GM21526 (cell line): ENCODE data around the gene GFRAL.

ENCODE experiments used
- ATAC-seq: cut with Tn5 transposase; IDR thresholded peaks from one replicate; pipeline ENCODE4 v1.9.1; 2021; ENCODE audit warnings: moderate library complexity; ENCODE audit not compliant: unreplicated experiment, low FRiP score

Gene GFRAL

DNA sequence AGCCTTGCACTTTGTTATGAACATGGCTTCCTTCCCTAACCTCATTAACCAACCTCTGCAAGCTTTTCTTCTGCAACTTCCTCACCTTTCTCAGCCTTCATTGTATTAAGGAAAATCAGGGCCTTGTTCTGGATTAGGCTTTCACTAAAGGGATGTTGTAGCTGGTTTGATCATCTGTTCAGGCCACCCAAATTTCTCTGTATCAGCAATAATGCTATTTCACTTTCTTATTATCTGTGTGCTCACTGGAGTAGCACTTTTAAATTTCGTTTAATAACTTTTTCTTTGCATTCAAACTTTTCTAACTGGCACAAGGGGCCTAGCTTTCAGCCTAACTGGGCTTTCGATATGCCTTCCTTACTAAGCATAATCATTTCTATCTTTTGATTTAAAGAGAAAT lies 96.7 kb downstream of the GFRAL start:
- no peak for ATAC-seq

DNA sequence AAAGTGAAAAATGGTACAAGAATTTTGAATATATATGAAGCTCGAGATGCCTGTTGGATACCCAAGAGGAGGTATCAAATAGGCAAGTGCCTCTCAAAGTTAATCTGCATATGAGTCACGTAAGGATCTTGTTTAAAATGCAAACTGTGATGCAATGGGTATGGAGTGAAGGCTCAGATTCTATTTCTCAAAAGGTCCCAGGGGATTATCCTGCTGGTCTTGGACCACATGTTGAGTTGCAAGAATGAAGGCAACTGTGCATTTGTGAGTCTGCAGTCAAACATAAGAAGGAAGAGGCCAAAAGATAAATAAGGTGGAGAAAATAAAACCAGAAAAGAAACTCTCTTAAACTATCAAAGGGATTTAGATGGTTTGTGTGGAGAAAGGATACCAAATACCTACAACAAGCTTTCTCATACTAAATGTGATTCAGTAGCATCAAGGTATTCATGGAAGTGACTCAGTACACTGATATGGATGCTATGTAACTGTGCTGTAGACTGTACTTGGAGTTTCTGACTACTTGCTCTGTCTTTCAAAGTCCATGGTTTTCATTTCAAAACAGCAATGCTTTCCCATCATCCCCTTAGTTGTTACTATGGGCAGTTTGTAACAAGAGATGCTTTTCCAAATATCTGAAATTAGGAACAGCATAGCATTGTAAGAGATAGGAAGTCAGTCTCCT lies 106.3 kb downstream of the GFRAL start:
- no peak for ATAC-seq

DNA sequence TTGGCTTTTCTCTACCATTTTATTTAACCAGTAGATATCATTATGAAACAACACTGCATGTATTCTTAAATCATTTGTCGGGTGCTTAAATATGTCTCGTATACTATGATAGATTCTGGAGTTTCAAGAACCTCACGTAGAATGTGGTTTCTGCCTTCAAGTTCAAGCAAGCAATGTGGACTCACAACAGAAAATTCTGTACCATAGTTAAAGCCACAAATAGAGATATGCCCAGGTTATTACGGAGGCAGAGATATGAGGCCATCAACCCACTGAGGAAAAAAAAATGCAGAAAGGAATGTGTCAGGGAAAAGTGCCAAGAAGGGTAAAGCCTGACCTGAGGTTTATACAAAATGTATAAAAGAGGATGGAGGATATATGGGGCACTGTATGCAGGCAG lies 109.9 kb downstream of the GFRAL start:
- no peak for ATAC-seq

DNA sequence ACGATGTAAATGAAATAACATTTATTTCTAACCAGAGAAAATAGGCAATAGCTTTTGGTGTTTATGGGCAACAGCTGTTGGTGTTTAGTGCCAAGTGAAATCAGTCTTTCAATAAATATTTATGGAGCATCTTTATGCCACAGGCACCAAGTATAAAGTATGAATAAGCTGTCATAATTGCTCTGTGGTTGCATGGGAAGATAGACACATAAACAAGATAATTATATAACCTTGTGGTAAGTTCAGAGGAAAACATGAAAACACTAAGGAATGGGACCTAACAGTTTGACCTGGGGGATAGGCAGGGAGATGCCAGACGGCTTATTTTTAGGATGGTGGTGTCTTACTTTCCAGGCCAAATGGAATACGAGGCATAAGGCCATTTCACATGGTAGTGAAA lies 110.9 kb downstream of the GFRAL start:
- ATAC-seq, result no peak

DNA sequence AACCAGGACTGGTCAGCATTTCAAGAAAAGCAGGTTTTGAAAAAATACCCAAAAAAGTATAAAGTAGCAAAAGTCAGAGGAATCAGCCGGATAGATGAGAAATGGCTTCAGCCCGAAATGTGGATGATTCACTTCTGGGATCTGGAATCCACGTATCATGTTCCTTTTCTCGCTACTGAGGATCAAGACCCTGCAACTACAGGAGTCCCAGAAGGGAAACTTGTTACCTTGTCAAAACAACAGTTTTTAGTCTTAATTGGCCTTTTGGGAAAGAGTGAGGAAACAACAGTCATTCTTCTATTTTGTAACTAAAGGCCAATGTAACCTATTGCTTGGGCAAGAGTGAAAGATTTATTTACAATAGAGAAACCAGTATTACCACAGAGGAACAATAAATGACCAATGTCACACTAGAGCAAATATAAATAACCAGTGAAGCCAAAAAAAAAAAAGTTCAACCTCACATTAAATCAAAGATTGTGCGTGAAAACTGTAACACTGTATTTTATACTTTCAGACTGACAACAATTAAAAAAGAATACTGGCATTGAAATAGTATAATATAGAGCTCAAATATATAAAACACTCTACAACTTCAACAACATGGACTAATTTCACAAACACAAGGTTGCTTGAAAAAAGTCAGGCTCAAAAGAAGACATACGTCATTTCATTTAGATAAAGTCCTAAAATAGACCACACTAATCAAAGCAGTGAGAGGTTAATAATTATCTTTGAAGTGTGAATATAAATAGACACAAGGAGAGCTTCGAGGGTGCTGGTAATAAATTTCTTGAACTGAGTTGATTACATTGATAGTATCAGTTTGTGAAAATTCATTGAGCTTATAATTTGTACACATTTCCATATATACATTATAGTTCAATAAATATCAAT lies 116.2 kb downstream of the GFRAL start:
- ATAC-seq, result no peak

DNA sequence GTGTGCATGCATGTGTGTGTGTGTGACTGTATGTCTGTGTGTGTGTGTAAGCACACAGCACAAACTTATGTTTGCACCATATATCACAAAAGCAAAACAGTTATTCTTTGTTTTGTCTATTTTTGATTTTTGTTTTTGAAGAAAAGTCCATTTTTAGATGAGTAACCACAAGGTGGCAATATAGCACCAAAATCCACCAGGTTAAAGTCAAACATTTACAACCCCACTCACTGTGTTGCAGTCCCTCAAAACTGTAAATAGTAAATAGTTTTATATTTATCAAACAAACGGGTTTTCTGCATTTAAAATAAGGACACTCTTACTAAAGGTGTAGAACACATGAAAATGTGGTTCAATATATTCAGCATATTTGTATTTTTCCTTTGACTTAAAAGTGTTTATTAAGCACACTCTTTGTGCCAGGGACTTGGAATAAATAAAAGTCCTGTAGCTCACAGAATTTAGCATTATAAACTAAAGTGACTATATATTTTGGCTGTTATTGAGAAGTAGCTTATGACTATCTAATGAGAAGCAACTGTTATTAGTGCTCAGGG lies 118.5 kb downstream of the GFRAL start:
- ATAC-seq, result no peak

DNA sequence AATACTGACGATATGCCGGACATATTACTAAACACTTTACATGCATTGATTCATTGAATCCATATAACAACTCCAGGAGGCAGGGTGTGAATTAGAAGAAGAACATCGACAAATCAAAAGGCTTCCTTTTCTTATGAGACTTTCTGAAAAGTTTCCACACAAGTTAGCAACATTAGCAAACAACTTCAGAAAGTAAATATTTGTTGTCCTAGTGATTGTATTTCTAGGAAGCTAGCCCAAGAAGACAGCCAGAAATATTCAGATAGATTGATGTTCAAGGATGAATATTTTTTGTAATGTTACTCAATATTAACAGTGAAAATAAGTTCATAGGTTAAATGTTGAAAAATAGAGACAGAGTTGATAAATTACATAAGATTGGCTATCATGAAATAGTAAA lies 120.6 kb downstream of the GFRAL start:
- ATAC-seq, result no peak

DNA sequence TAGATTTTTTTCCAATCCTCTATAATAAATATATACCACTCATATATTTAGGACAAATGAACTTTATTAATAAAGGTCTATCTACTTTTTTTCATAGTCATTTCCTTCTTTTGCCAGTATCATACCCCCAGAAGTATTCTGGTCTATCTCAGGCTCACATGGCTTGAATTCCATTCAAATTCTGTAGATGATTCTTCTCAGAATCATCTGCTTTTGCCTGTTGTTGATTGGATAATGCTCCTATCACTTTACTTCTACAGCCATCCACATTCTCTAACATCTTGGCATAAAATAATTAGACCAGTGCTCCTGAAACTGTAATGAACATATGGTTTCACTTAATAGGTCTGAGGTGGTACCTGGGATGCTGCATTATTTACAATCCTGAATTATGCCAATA lies 121.2 kb downstream of the GFRAL start:
- no peak for ATAC-seq

DNA sequence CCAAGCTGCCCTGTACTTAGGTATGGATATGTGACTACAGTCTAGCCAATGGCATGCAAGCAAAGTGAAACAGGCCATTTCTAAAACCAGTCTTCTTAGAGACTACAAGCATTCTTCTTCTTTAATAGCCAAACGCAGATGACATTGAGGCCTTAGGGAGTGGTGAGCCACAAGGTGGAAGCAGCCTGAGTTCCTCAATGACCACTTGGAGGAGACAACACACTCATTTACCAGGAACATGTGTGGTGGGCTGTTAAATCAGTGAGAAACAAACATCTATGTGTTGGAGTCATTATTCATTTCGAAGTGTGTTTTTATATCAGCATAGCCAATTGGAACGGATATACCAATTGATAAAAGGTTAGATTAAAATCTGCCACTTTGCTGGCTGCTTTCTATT lies 122.0 kb downstream of the GFRAL start:
- ATAC-seq, result no peak

DNA sequence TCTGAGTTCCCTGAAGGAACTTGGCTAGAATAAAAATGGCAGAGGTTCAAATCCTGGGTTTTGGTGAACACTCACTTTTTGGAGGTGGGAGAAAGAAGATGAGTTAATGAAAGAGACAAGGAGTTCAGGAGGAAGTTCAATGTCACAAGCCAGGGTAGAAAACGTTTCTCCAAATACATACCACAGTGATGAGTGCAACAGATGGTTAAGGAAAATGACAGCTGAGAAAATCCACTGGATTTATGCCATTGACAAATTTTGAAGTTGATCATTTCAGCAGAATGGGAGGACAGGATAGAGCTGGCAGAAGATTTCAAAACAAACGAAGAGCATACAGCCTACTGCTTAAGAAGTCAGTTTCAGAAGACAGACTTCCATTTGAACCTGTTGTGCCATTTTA lies 122.7 kb downstream of the GFRAL start:
- no peak for ATAC-seq
